H1 (cell line): ENCODE measurements around the gene C22orf39. TPM values are rescaled to one million over a fixed set of nuclear protein-coding genes. Genes with fewer than 3 reads are reported as not detected.

Experiments used
- CTCF ChIA-PET: fragments of 300-600 bp; sonication (Branson Sonifier 250); formaldehyde crosslinking; loops from one replicate; lab custom pipeline; 2021; ENCODE audit not compliant: partially characterized antibody; lab: Charles Lee
- POLR2A ChIA-PET: fragments of 300-600 bp; sonication (Branson Sonifier 250); formaldehyde crosslinking; loops from one replicate; lab custom pipeline; 2021; ENCODE audit warnings: inconsistent platforms; ENCODE audit not compliant: partially characterized antibody; lab: Charles Lee
- DNase-seq, 2 experiments: peaks; one replicate each; pipeline versions ENCODE4 v3.0.0 to v3.0.0-alpha.2; 2010 to 2022; ENCODE audit warnings: low spot score in 2 of 2, low read depth in 1 of 2, mixed read lengths in 1 of 2
- FAIRE-seq: peaks from 2 replicates; lab custom pipeline; 2011; peaks lifted over from hg19 to GRCh38; lab: Jason Lieb, UNC
- H2AFZ ChIP-seq: 2 replicates; pipeline ENCODE4 v1.8.1; 2012; ENCODE audit warnings: low read length, inconsistent platforms
- H2AK5ac ChIP-seq: 2 replicates; pipeline ENCODE4 v1.6.1; 2013; ENCODE audit warnings: low read depth, low read length
- H2BK120ac ChIP-seq: replicated peaks from 2 replicates; pipeline ENCODE3; 2013; ENCODE audit warnings: low read depth, low read length, inconsistent platforms
- H2BK12ac ChIP-seq: 2 replicates; pipeline ENCODE4 v1.6.1; 2013; ENCODE audit warnings: low read depth, low read length
- H2BK15ac ChIP-seq: 2 replicates; pipeline ENCODE4 v1.6.1; 2013; ENCODE audit warnings: low read length
- H2BK20ac ChIP-seq: 2 replicates; pipeline ENCODE4 v1.6.1; 2013; ENCODE audit warnings: low read length
- H2BK5ac ChIP-seq: 2 replicates; pipeline ENCODE4 v1.6.1; 2013; ENCODE audit warnings: low read depth, low read length
- H3K14ac ChIP-seq: 2 replicates; pipeline ENCODE4 v1.6.1; 2013; ENCODE audit warnings: inconsistent platforms; ENCODE audit not compliant: insufficient read length
- H3K18ac ChIP-seq: 2 replicates; pipeline ENCODE4 v1.6.1; 2013; ENCODE audit warnings: low read length; ENCODE audit errors: extremely low read depth
- H3K23ac ChIP-seq: 2 replicates; pipeline ENCODE4 v1.6.1; 2013; ENCODE audit warnings: inconsistent platforms; ENCODE audit not compliant: insufficient read length
- H3K23me2 ChIP-seq: 2 replicates; pipeline ENCODE4 v1.6.1; 2013; ENCODE audit warnings: low read depth, low read length
- H3K27ac ChIP-seq: 2 replicates; pipeline ENCODE4 v1.6.1; 2011; ENCODE audit warnings: low read depth, low read length, inconsistent platforms
- H3K27me3 ChIP-seq, 4 experiments: replicated peaks in 1 of 4; 1 replicate in 1 of 4; 2 replicates in 3 of 4; pipeline versions ENCODE4 v1.6.1 to v1.8.1; 2011 to 2013; ENCODE audit warnings: low read length in 3 of 4, mild to moderate bottlenecking in 3 of 4, inconsistent platforms in 2 of 4, mixed read lengths in 2 of 4, moderate library complexity in 1 of 4; ENCODE audit not compliant: control insufficient read depth in 3 of 4, insufficient read depth in 3 of 4; ENCODE audit errors: extremely low read depth in 1 of 4
- H3K36me3 ChIP-seq, 4 experiments: 2 replicates each; pipeline versions ENCODE4 v1.6.1 to v1.8.1; 2011 to 2013; ENCODE audit warnings: mild to moderate bottlenecking in 4 of 4, low read length in 3 of 4, moderate library complexity in 2 of 4, control low read depth in 1 of 4, inconsistent platforms in 1 of 4; ENCODE audit not compliant: insufficient read depth in 4 of 4, control insufficient read depth in 2 of 4
- H3K4ac ChIP-seq: replicated peaks from 2 replicates; pipeline ENCODE3; 2013; ENCODE audit warnings: low read length, low read depth, mixed read lengths, inconsistent platforms; ENCODE audit not compliant: insufficient read length
- H3K4me1 ChIP-seq, 4 experiments: replicated peaks in 1 of 4; 1 replicate in 1 of 4; 2 replicates in 3 of 4; pipeline versions ENCODE4 v1.6.1 to v1.8.1; 2011 to 2013; ENCODE audit warnings: low read length in 3 of 4, inconsistent platforms in 2 of 4, mixed read lengths in 1 of 4; ENCODE audit not compliant: insufficient read depth in 4 of 4, control insufficient read depth in 3 of 4
- H3K4me2 ChIP-seq, 2 experiments: 2 replicates each; pipeline versions ENCODE4 v1.6.1 to v1.8.1; 2011 to 2013; ENCODE audit warnings: low read depth in 2 of 2, low read length in 2 of 2, control low read depth in 1 of 2, inconsistent platforms in 1 of 2, mild to moderate bottlenecking in 1 of 2; ENCODE audit not compliant: insufficient read depth in 1 of 2
- H3K4me3 ChIP-seq, 4 experiments: fragments of 200-600, 300-600 bp in 1 of 4; sonication (generic), shearing (Covaris generic), sonication (Bioruptor Twin) in 1 of 4; 2 replicates each; pipeline versions ENCODE4 v1.5.1 to v1.8.1; 2011 to 2016; ENCODE audit warnings: low read length in 4 of 4, low read depth in 3 of 4, control low read depth in 2 of 4, inconsistent platforms in 2 of 4, mild to moderate bottlenecking in 2 of 4, mixed read lengths in 1 of 4, moderate library complexity in 1 of 4; ENCODE audit not compliant: insufficient read depth in 2 of 4; ENCODE audit errors: extremely low read depth in 1 of 4
- H3K56ac ChIP-seq: replicated peaks from 2 replicates; pipeline ENCODE3; 2013; ENCODE audit warnings: low read depth, mild to moderate bottlenecking, mixed read lengths, low read length, inconsistent platforms; ENCODE audit not compliant: insufficient read length
- H3K79me1 ChIP-seq: 2 replicates; pipeline ENCODE4 v1.6.1; 2013; ENCODE audit warnings: low read depth, low read length, control low read depth
- H3K79me2 ChIP-seq, 2 experiments: 2 replicates each; pipeline versions ENCODE4 v1.6.1 to v1.8.1; 2012 to 2013; ENCODE audit warnings: low read length in 2 of 2, mild to moderate bottlenecking in 2 of 2, inconsistent platforms in 1 of 2; ENCODE audit not compliant: insufficient read depth in 2 of 2, control insufficient read depth in 1 of 2
- H3K9ac ChIP-seq, 4 experiments: replicated peaks in 1 of 4; 1 replicate in 1 of 4; 2 replicates in 3 of 4; pipeline versions ENCODE4 v1.6.1 to v1.8.1; 2011 to 2013; ENCODE audit warnings: low read depth in 3 of 4, low read length in 3 of 4, control low read depth in 2 of 4, mild to moderate bottlenecking in 2 of 4, moderate library complexity in 2 of 4, inconsistent platforms in 1 of 4; ENCODE audit errors: extremely low read depth in 1 of 4
- H3K9me3 ChIP-seq, 2 experiments: 2 replicates each; pipeline versions ENCODE4 v1.6.1 to v1.8.1; 2012 to 2013; ENCODE audit warnings: mild to moderate bottlenecking in 2 of 2, moderate library complexity in 2 of 2, control low read depth in 1 of 2, inconsistent platforms in 1 of 2, low read depth in 1 of 2, low read length in 1 of 2, mixed read lengths in 1 of 2; ENCODE audit not compliant: insufficient read depth in 2 of 2
- H4K20me1 ChIP-seq, 2 experiments: replicated peaks in 1 of 2; 2 replicates each; pipeline versions ENCODE3 to v1.8.1; 2011 to 2013; ENCODE audit warnings: inconsistent platforms in 2 of 2, low read length in 2 of 2, mild to moderate bottlenecking in 1 of 2; ENCODE audit not compliant: insufficient read depth in 2 of 2, control insufficient read depth in 1 of 2
- H4K5ac ChIP-seq: 2 replicates; pipeline ENCODE4 v1.6.1; 2013; ENCODE audit warnings: low read length, low read depth, mixed read lengths, inconsistent platforms; ENCODE audit not compliant: insufficient read length
- H4K8ac ChIP-seq: 2 replicates; pipeline ENCODE4 v1.8.0; 2013; ENCODE audit warnings: mild to moderate bottlenecking, moderate library complexity, low read length, inconsistent platforms; ENCODE audit not compliant: insufficient read depth; ENCODE audit errors: extremely low read depth
- H4K91ac ChIP-seq: replicated peaks from 2 replicates; pipeline ENCODE3; 2013; ENCODE audit warnings: low read length, mixed read lengths, inconsistent platforms; ENCODE audit not compliant: insufficient read length
- CHD2 ChIP-seq: IDR thresholded peaks from 2 replicates; pipeline ENCODE4 v1.6.1; 2012; ENCODE audit warnings: low read length, improper control_type of control experiment
- MAX ChIP-seq: IDR thresholded peaks from 2 replicates; pipeline ENCODE4 v1.6.1; 2012; ENCODE audit warnings: inconsistent platforms
- RXRA ChIP-seq: IDR thresholded peaks from 2 replicates; pipeline ENCODE4 v1.6.1; 2011; ENCODE audit warnings: low read depth, mild to moderate bottlenecking, low read length, moderate library complexity; ENCODE audit not compliant: insufficient read depth
- TAF7 ChIP-seq: optimal IDR thresholded peaks from 2 replicates; pipeline ENCODE3; 2011; ENCODE audit warnings: low read depth, mild to moderate bottlenecking, inconsistent platforms, low read length, moderate library complexity, borderline replicate concordance
- ZNF274 ChIP-seq: IDR thresholded peaks from 2 replicates; pipeline ENCODE4 v1.7.0; 2012; ENCODE audit warnings: low read length, borderline replicate concordance; ENCODE audit errors: extremely low read depth
- WGBS, 2 experiments: shearing (Covaris generic) in 1 of 2; methylation state at CpG; one replicate each; pipeline versions ENCODE4 v1.1.6 to v1.1.7; 2013 to 2015; ENCODE audit warnings: low lambda C conversion rate in 2 of 2, mixed read lengths in 2 of 2, inconsistent platforms in 1 of 2, low coverage in 1 of 2, missing lambda C conversion rate in 1 of 2; ENCODE audit not compliant: insufficient replicate concordance in 2 of 2, insufficient coverage in 1 of 2, insufficient read length in 1 of 2; ENCODE audit errors: extremely low coverage in 1 of 2, missing lambda C conversion rate in 1 of 2; 5-methylcytosine and 5-hydroxymethylcytosine counted together
- polyA plus RNA-seq, 7 experiments: library from polyadenylated mRNA; depleted of rRNA in 3 of 7; stranded (reverse) in 5 of 7; unstranded in 2 of 7; fragments of >200 nt in 5 of 7; fragments of 200-250 nt in 2 of 7; gene quantifications; 1 replicate in 5 of 7; 2 replicates in 1 of 7; 4 replicates in 1 of 7; pipeline versions ENCODE4 v1.2.1 to v1.2.3, GENCODE V29; 2011 to 2013; ENCODE audit warnings: missing spikeins in 2 of 7, mixed read lengths in 2 of 7
- total RNA-seq: library from RNA; stranded (reverse); fragmentation: NEBNext Ultra II Directional; extraction: Animal tissue kit (Norgen Biotek cat#: 25700); gene quantifications from 2 replicates; pipeline ENCODE4 v1.2.1, GENCODE V29; 2021

C22orf39 gene
- total and polyA plus RNA-seq, 2 of the 8 experiments (the other 6 are each of a cell fraction or from before 2014, with no cell fraction given), result 22.7 to 27.7 TPM

GRCh38 chr22:19467912-19468311 lies 20.4 kb upstream of the C22orf39 start:
- Histone ChIP-seq H3K4me1 (no peaks in the 10 kb centered on the region), H3K23ac (no peak overlapping the region), H3K9me3 (no peaks in the 10 kb centered on the region), H3K4ac (no peak overlapping the region), H3K18ac (no peak overlapping the region), H2AFZ (no peak overlapping the region), H2BK120ac (no peak overlapping the region), H3K4me2 (no peak overlapping the region), H4K20me1 (peaks cover 0 to 19% of the 10 kb centered on the region in 2 experiments), H4K5ac (no peak overlapping the region), H3K4me3 (no peak overlapping the region), H3K36me3 (peaks cover 30 to 69% (median 56%) of the 10 kb centered on the region in 4 experiments), H4K91ac (no peak overlapping the region), H3K56ac (no peak overlapping the region), H4K8ac (no peak overlapping the region), H3K9ac (no peak overlapping the region), H3K27ac (no peak overlapping the region), H2BK15ac (no peak overlapping the region), H2AK5ac (no peak overlapping the region), H3K23me2 (no peaks in the 10 kb centered on the region), H3K79me2 (no peaks in the 10 kb centered on the region), H2BK12ac (no peak overlapping the region), H2BK5ac (no peak overlapping the region), H2BK20ac (no peak overlapping the region), H3K79me1 (peaks cover 2% of the 10 kb centered on the region; the same call in 1 of the 2 replicates), H3K27me3 (no peaks in the 10 kb centered on the region), H3K14ac (no peak overlapping the region)
- no peak for FAIRE-seq
- ChIA-PET CTCF (interaction anchor here (0.9 to 1.0 kb wide), 3 partner anchors 16 to 263 kb away, joined by 3 read pairs; no protein-coding TSS in a partner anchor), POLR2A (interaction anchor here (0.7 to 1.0 kb wide), 2 partner anchors 17 to 137 kb away, joined by 3 to 4 read pairs; no protein-coding TSS in a partner anchor)
- 91% methylated on average over 6 of the region's 6 CpGs; no CpG with 5 or more reads in 1 of the 2 experiments for WGBS, 2 experiments
- no peak for DNase-seq
- no peak for TF ChIP-seq TAF7
- no peak for TF ChIP-seq RXRA
- TF ChIP-seq ZNF274, result no peak
- TF ChIP-seq CHD2, result no peak
- TF ChIP-seq MAX, result no peak
